Measurements from ENCODE around the gene OLIG3.

Gene OLIG3

GRCh38 chr6:137494281-137494987 is at the start of gene OLIG3:
OLIG3 (minus strand) TSS chr6:137494394; CDS start chr6:137494170, 224 bp downstream.
- no peak for DNase-seq

- no peak for DNase-seq
Measured at GRCh38 chr6:137543114-137543513, 48.9 kb upstream of the OLIG3 start.

GRCh38 chr6:137542713-137543112 is 48.5 kb upstream of the OLIG3 start:
- no peak for DNase-seq

GRCh38 chr6:137541534-137542063 is 47.4 kb upstream of the OLIG3 start:
- no peak for DNase-seq

- peak; percentile 2 to 30 for DNase-seq
Measured at GRCh38 chr6:137536104-137536773, 42.0 kb upstream of the OLIG3 start.

GRCh38 chr6:137531376-137532092 is 37.3 kb upstream of the OLIG3 start:
- no peak for DNase-seq

GRCh38 chr6:137530404-137530803 is 36.2 kb upstream of the OLIG3 start:
- DNase-seq: no peak

- no peak for DNase-seq
Measured at GRCh38 chr6:137522831-137523230, 28.6 kb upstream of the OLIG3 start.

- DNase-seq: no peak
Measured at GRCh38 chr6:137522198-137522798, 28.1 kb upstream of the OLIG3 start.

- no peak for DNase-seq
Measured at GRCh38 chr6:137520520-137520919, 26.3 kb upstream of the OLIG3 start.

- no peak for DNase-seq
Measured at GRCh38 chr6:137519629-137520176, 25.5 kb upstream of the OLIG3 start.

- no peak for DNase-seq
Measured at GRCh38 chr6:137518386-137518983, 24.3 kb upstream of the OLIG3 start.

GRCh38 chr6:137514418-137514817 is 20.2 kb upstream of the OLIG3 start:
- DNase-seq: no peak

GRCh38 chr6:137512757-137513605 is 18.8 kb upstream of the OLIG3 start:
- DNase-seq: no peak

GRCh38 chr6:137510923-137511322 is 16.7 kb upstream of the OLIG3 start:
- DNase-seq: no peak

GRCh38 chr6:137498481-137499190 is 4.4 kb upstream of the OLIG3 start:
- no peak for DNase-seq

- no peak for DNase-seq
Measured at GRCh38 chr6:137497721-137498463, 3.7 kb upstream of the OLIG3 start.

- no peak for DNase-seq
Measured at GRCh38 chr6:137496909-137497720, 2.9 kb upstream of the OLIG3 start.

GRCh38 chr6:137496368-137496767 is 2.2 kb upstream of the OLIG3 start:
- DNase-seq: no peak

All from CD4-positive, alpha-beta T cell treated with Interferon alpha-2 for 1 hour (primary cell).